Measurements from ENCODE around the gene TMEM53. TPM values are rescaled to one million over a fixed set of nuclear protein-coding genes. Genes with fewer than 3 reads are reported as not detected.

Gene TMEM53
- total RNA-seq, 1 donor from 2014 or later = 12.2 TPM

- TF ChIP-seq CTCF (IDR thresholded peaks at IDR 0.05; ENCODE audit: insufficient read depth, low read length, poor library complexity, severe bottlenecking) = no peak
- Histone ChIP-seq H3K36me3 (ENCODE audit: control insufficient read depth, insufficient read depth, low read length) (no peaks in the 10 kb centered on the region), H3K4me3 (ENCODE audit: low read depth, low read length) (no peak overlapping the region), H3K27me3 (ENCODE audit: control insufficient read depth, insufficient read depth, low read length) (no peaks in the 10 kb centered on the region)
- DNase-seq (ENCODE audit: low read depth) = no peak
Measured at GRCh38 chr1:44685881-44686280, 11.6 kb upstream of the TMEM53 start.

GRCh38 chr1:44685218-44685617 is 10.9 kb upstream of the TMEM53 start:
- Histone ChIP-seq H3K36me3 (ENCODE audit: control insufficient read depth, insufficient read depth, low read length) (no peaks in the 10 kb centered on the region), H3K27me3 (ENCODE audit: control insufficient read depth, insufficient read depth, low read length) (no peaks in the 10 kb centered on the region), H3K4me3 (ENCODE audit: low read depth, low read length) (no peak overlapping the region)
- no peak for DNase-seq (ENCODE audit: low read depth)
- TF ChIP-seq CTCF (IDR thresholded peaks at IDR 0.05; ENCODE audit: insufficient read depth, low read length, poor library complexity, severe bottlenecking) = no peak

- no peak overlapping the region for H3K4me3 ChIP-seq (ENCODE audit: low read depth, low read length)
- H3K36me3 ChIP-seq (ENCODE audit: control insufficient read depth, insufficient read depth, low read length) = no peaks in the 10 kb centered on the region
- no peak for TF ChIP-seq CTCF (IDR thresholded peaks at IDR 0.05; ENCODE audit: insufficient read depth, low read length, poor library complexity, severe bottlenecking)
- no peaks in the 10 kb centered on the region for H3K27me3 ChIP-seq (ENCODE audit: control insufficient read depth, insufficient read depth, low read length)
- DNase-seq (ENCODE audit: low read depth) = no peak
Measured at GRCh38 chr1:44684525-44684924, 10.2 kb upstream of the TMEM53 start.

- H3K4me3 ChIP-seq (ENCODE audit: low read depth, low read length) = no peak overlapping the region
- H3K27me3 ChIP-seq (ENCODE audit: control insufficient read depth, insufficient read depth, low read length) = no peaks in the 10 kb centered on the region
- no peak for TF ChIP-seq CTCF (IDR thresholded peaks at IDR 0.05; ENCODE audit: insufficient read depth, low read length, poor library complexity, severe bottlenecking)
- DNase-seq (ENCODE audit: low read depth) = no peak
- H3K36me3 ChIP-seq (ENCODE audit: control insufficient read depth, insufficient read depth, low read length) = no peaks in the 10 kb centered on the region
Measured at GRCh38 chr1:44682883-44683265, 8.6 kb upstream of the TMEM53 start.

- Histone ChIP-seq H3K36me3 (ENCODE audit: control insufficient read depth, insufficient read depth, low read length) (no peaks in the 10 kb centered on the region), H3K27me3 (ENCODE audit: control insufficient read depth, insufficient read depth, low read length) (no peaks in the 10 kb centered on the region), H3K4me3 (ENCODE audit: low read depth, low read length) (no peak overlapping the region)
- DNase-seq (ENCODE audit: low read depth) = no peak
- TF ChIP-seq CTCF (IDR thresholded peaks at IDR 0.05; ENCODE audit: insufficient read depth, low read length, poor library complexity, severe bottlenecking) = no peak
Measured at GRCh38 chr1:44681905-44682882, 7.9 kb upstream of the TMEM53 start.
